ENCODE measurements around the gene TANC2. TPM values are rescaled to one million over a fixed set of nuclear protein-coding genes. Genes with fewer than 3 reads are reported as not detected.
A peak's percentile ranks its signal among the peaks of the same experiment; 100 is the strongest.

Gene TANC2
- 1 to 10 TPM; 2.5 to 4.7 TPM for polyA plus RNA-seq

- Histone ChIP-seq H3K4me3 (ENCODE audit: low read depth in 1 of 2, low read length in 2 of 2) (peak within 1 kb of the TSS; percentile 74 to 78), H3K4me1 (ENCODE audit: control insufficient read depth in 2 of 2, insufficient read depth in 2 of 2, low read length in 1 of 2) (no peaks in the 10 kb centered on the region), H3K27ac (ENCODE audit: low read depth in 2 of 2, low read length in 1 of 2) (peak within 1 kb of the TSS; percentile 75 to 79), H3K36me3 (ENCODE audit: control insufficient read depth in 2 of 2, insufficient read depth in 2 of 2, low read length in 1 of 2) (no peaks in the 10 kb centered on the region), H3K9me3 (ENCODE audit: control insufficient read depth in 2 of 2, insufficient read depth in 1 of 2, low read depth in 1 of 2, low read length in 1 of 2) (no peaks in the 10 kb centered on the region), H3K27me3 (ENCODE audit: control insufficient read depth in 1 of 2, insufficient read depth in 2 of 2, low read length in 2 of 2) (no peaks in the 10 kb centered on the region)
- WGBS, 2 donors, result 1% methylated on average over 49 to 81 of the region's 81 CpGs
These were observed at the start of gene TANC2 for GRCh38 chr17:62965686-62966425. Gene TANC2 (plus strand): TSS chr17:62966235. CDS start chr17:63009560, 43,325 bp downstream.

- no peak overlapping the region for H3K27ac ChIP-seq (ENCODE audit: low read depth in 2 of 2, low read length in 1 of 2)
- H3K4me1 ChIP-seq (ENCODE audit: control insufficient read depth in 2 of 2, insufficient read depth in 2 of 2, low read length in 1 of 2), result no peaks in the 10 kb centered on the region
- WGBS, 2 donors, result 55 to 60% methylated on average over 9 of the region's 9 CpGs
- H3K27me3 ChIP-seq (ENCODE audit: control insufficient read depth in 1 of 2, insufficient read depth in 2 of 2, low read length in 2 of 2), result no peaks in the 10 kb centered on the region
- H3K36me3 ChIP-seq (ENCODE audit: control insufficient read depth in 2 of 2, insufficient read depth in 2 of 2, low read length in 1 of 2), result no peaks in the 10 kb centered on the region
- no peaks in the 10 kb centered on the region for H3K9me3 ChIP-seq (ENCODE audit: control insufficient read depth in 2 of 2, insufficient read depth in 1 of 2, low read depth in 1 of 2, low read length in 1 of 2)
- H3K4me3 ChIP-seq (ENCODE audit: low read depth in 1 of 2, low read length in 2 of 2), result no peak overlapping the region
These were observed 49.1 kb upstream of the TANC2 start for GRCh38 chr17:62916684-62917571.

- 36 to 43% methylated on average over 1 of the region's 1 CpG for WGBS, 2 donors
- no peaks in the 10 kb centered on the region for H3K36me3 ChIP-seq (ENCODE audit: control insufficient read depth in 2 of 2, insufficient read depth in 2 of 2, low read length in 1 of 2)
- H3K9me3 ChIP-seq (ENCODE audit: control insufficient read depth in 2 of 2, insufficient read depth in 1 of 2, low read depth in 1 of 2, low read length in 1 of 2), result no peaks in the 10 kb centered on the region
- H3K27me3 ChIP-seq (ENCODE audit: control insufficient read depth in 1 of 2, insufficient read depth in 2 of 2, low read length in 2 of 2), result no peaks in the 10 kb centered on the region
- no peak overlapping the region for H3K4me3 ChIP-seq (ENCODE audit: low read depth in 1 of 2, low read length in 2 of 2)
- no peaks in the 10 kb centered on the region for H3K4me1 ChIP-seq (ENCODE audit: control insufficient read depth in 2 of 2, insufficient read depth in 2 of 2, low read length in 1 of 2)
- H3K27ac ChIP-seq (ENCODE audit: low read depth in 2 of 2, low read length in 1 of 2), result no peak overlapping the region
These were observed 46.6 kb upstream of the TANC2 start for GRCh38 chr17:62919388-62919787.

GRCh38 chr17:62920300-62920699 lies 45.7 kb upstream of the TANC2 start:
- Histone ChIP-seq H3K27ac (ENCODE audit: low read depth in 2 of 2, low read length in 1 of 2) (no peak overlapping the region), H3K4me3 (ENCODE audit: low read depth in 1 of 2, low read length in 2 of 2) (no peak overlapping the region), H3K9me3 (ENCODE audit: control insufficient read depth in 2 of 2, insufficient read depth in 1 of 2, low read depth in 1 of 2, low read length in 1 of 2) (no peaks in the 10 kb centered on the region), H3K36me3 (ENCODE audit: control insufficient read depth in 2 of 2, insufficient read depth in 2 of 2, low read length in 1 of 2) (no peaks in the 10 kb centered on the region), H3K4me1 (ENCODE audit: control insufficient read depth in 2 of 2, insufficient read depth in 2 of 2, low read length in 1 of 2) (no peaks in the 10 kb centered on the region), H3K27me3 (ENCODE audit: control insufficient read depth in 1 of 2, insufficient read depth in 2 of 2, low read length in 2 of 2) (no peaks in the 10 kb centered on the region)
- 88 to 93% methylated on average over 1 of the region's 1 CpG for WGBS, 2 donors

- WGBS, 2 donors, result 89 to 92% methylated on average over 8 of the region's 8 CpGs
- H3K27ac ChIP-seq (ENCODE audit: low read depth in 2 of 2, low read length in 1 of 2), result no peak overlapping the region
- H3K4me1 ChIP-seq (ENCODE audit: control insufficient read depth in 2 of 2, insufficient read depth in 2 of 2, low read length in 1 of 2), result no peaks in the 10 kb centered on the region
- H3K4me3 ChIP-seq (ENCODE audit: low read depth in 1 of 2, low read length in 2 of 2), result no peak overlapping the region
- H3K9me3 ChIP-seq (ENCODE audit: control insufficient read depth in 2 of 2, insufficient read depth in 1 of 2, low read depth in 1 of 2, low read length in 1 of 2), result no peaks in the 10 kb centered on the region
- H3K36me3 ChIP-seq (ENCODE audit: control insufficient read depth in 2 of 2, insufficient read depth in 2 of 2, low read length in 1 of 2), result no peaks in the 10 kb centered on the region
- no peaks in the 10 kb centered on the region for H3K27me3 ChIP-seq (ENCODE audit: control insufficient read depth in 1 of 2, insufficient read depth in 2 of 2, low read length in 2 of 2)
These were observed 44.2 kb upstream of the TANC2 start for GRCh38 chr17:62921817-62922216.

- Histone ChIP-seq H3K4me3 (ENCODE audit: low read depth in 1 of 2, low read length in 2 of 2) (no peak overlapping the region), H3K27me3 (ENCODE audit: control insufficient read depth in 1 of 2, insufficient read depth in 2 of 2, low read length in 2 of 2) (no peaks in the 10 kb centered on the region), H3K27ac (ENCODE audit: low read depth in 2 of 2, low read length in 1 of 2) (no peak overlapping the region), H3K36me3 (ENCODE audit: control insufficient read depth in 2 of 2, insufficient read depth in 2 of 2, low read length in 1 of 2) (no peaks in the 10 kb centered on the region), H3K9me3 (ENCODE audit: control insufficient read depth in 2 of 2, insufficient read depth in 1 of 2, low read depth in 1 of 2, low read length in 1 of 2) (no peaks in the 10 kb centered on the region), H3K4me1 (ENCODE audit: control insufficient read depth in 2 of 2, insufficient read depth in 2 of 2, low read length in 1 of 2) (no peaks in the 10 kb centered on the region)
- WGBS, 2 donors, result 79 to 88% methylated on average over 11 of the region's 11 CpGs
These were observed 42.5 kb upstream of the TANC2 start for GRCh38 chr17:62923258-62924150.

- no peaks in the 10 kb centered on the region for H3K4me1 ChIP-seq (ENCODE audit: control insufficient read depth in 2 of 2, insufficient read depth in 2 of 2, low read length in 1 of 2)
- no peaks in the 10 kb centered on the region for H3K9me3 ChIP-seq (ENCODE audit: control insufficient read depth in 2 of 2, insufficient read depth in 1 of 2, low read depth in 1 of 2, low read length in 1 of 2)
- no peaks in the 10 kb centered on the region for H3K36me3 ChIP-seq (ENCODE audit: control insufficient read depth in 2 of 2, insufficient read depth in 2 of 2, low read length in 1 of 2)
These were observed 40.7 kb upstream of the TANC2 start for GRCh38 chr17:62925267-62925836.

GRCh38 chr17:62927083-62927482 lies 39.0 kb upstream of the TANC2 start:
- Histone ChIP-seq H3K9me3 (ENCODE audit: control insufficient read depth in 2 of 2, insufficient read depth in 1 of 2, low read depth in 1 of 2, low read length in 1 of 2) (no peaks in the 10 kb centered on the region), H3K27ac (ENCODE audit: low read depth in 2 of 2, low read length in 1 of 2) (no peak overlapping the region), H3K4me1 (ENCODE audit: control insufficient read depth in 2 of 2, insufficient read depth in 2 of 2, low read length in 1 of 2) (no peaks in the 10 kb centered on the region), H3K36me3 (ENCODE audit: control insufficient read depth in 2 of 2, insufficient read depth in 2 of 2, low read length in 1 of 2) (no peaks in the 10 kb centered on the region), H3K27me3 (ENCODE audit: control insufficient read depth in 1 of 2, insufficient read depth in 2 of 2, low read length in 2 of 2) (peaks cover 0 to 2% of the 10 kb centered on the region in 2 donors), H3K4me3 (ENCODE audit: low read depth in 1 of 2, low read length in 2 of 2) (no peak overlapping the region)
- 90 to 92% methylated on average over 6 of the region's 6 CpGs for WGBS, 2 donors

More at GRCh38 chr17:62925267-62925836, 40.7 kb upstream of the TANC2 start:
- Histone ChIP-seq H3K4me3 (ENCODE audit: low read depth in 1 of 2, low read length in 2 of 2) (no peak overlapping the region), H3K27me3 (ENCODE audit: control insufficient read depth in 1 of 2, insufficient read depth in 2 of 2, low read length in 2 of 2) (peaks cover 0 to 2% of the 10 kb centered on the region in 2 donors), H3K27ac (ENCODE audit: low read depth in 2 of 2, low read length in 1 of 2) (no peak overlapping the region)
- WGBS, 2 donors, result 86 to 91% methylated on average over 3 of the region's 3 CpGs

GRCh38 chr17:62929320-62929719 lies 36.7 kb upstream of the TANC2 start:
- Histone ChIP-seq H3K4me3 (ENCODE audit: low read depth in 1 of 2, low read length in 2 of 2) (no peak overlapping the region), H3K36me3 (ENCODE audit: control insufficient read depth in 2 of 2, insufficient read depth in 2 of 2, low read length in 1 of 2) (no peaks in the 10 kb centered on the region), H3K9me3 (ENCODE audit: control insufficient read depth in 2 of 2, insufficient read depth in 1 of 2, low read depth in 1 of 2, low read length in 1 of 2) (no peaks in the 10 kb centered on the region), H3K27ac (ENCODE audit: low read depth in 2 of 2, low read length in 1 of 2) (no peak overlapping the region), H3K27me3 (ENCODE audit: control insufficient read depth in 1 of 2, insufficient read depth in 2 of 2, low read length in 2 of 2) (peaks cover 0 to 2% of the 10 kb centered on the region in 2 donors), H3K4me1 (ENCODE audit: control insufficient read depth in 2 of 2, insufficient read depth in 2 of 2, low read length in 1 of 2) (no peaks in the 10 kb centered on the region)
- 81 to 95% methylated on average over 2 of the region's 2 CpGs for WGBS, 2 donors

All from esophagus (tissue), 2 donors.